Measurements from ENCODE around the gene MYL1. TPM values are rescaled to one million over a fixed set of nuclear protein-coding genes. Genes with fewer than 3 reads are reported as not detected.

The MYL1 gene
- polyA plus RNA-seq, 1 donor (not counting 4 experiments of a cell fraction or from before 2014, with no cell fraction given) = not detected

DNA sequence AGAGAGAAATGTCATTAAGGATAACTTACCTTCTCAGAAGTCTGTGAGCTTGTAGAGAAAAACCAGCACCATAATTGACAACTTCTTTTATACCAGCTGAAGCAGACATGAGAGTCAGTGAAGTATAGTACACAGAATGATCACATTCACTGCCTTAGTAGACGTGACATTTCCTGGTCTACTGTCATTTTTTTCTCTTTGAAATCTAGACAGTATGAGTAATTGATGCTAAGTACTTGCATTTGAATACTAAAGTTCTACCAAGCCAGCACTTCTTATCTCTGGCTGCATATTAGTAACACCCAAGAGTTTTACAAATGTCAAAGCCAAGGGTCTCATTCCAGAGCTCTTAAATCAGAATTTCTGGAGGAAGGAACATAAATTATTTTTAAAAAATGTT lies 64.4 kb downstream of the MYL1 start:
- H3K9ac ChIP-seq (ENCODE audit: control insufficient read depth, extremely low read depth, insufficient read depth, low read length) = no peak overlapping the region
- TF ChIP-seq CTCF (optimal IDR thresholded peaks at IDR 0.05 in 1 of 3, IDR thresholded peaks at IDR 0.05 in 1 of 3, conservative IDR thresholded peaks at IDR 0.05 in 1 of 3; ENCODE audit: extremely low read depth in 1 of 3, insufficient read depth in 2 of 3, low read length in 3 of 3) (no peak), EZH2 (IDR thresholded peaks at IDR 0.05; ENCODE audit: low read length) (no peak)
- H3K79me2 ChIP-seq (ENCODE audit: control insufficient read depth, insufficient read depth, low read length) = no peaks in the 10 kb centered on the region
- H2AFZ ChIP-seq (ENCODE audit: control insufficient read depth, low read length) = no peak overlapping the region
- H4K20me1 ChIP-seq (ENCODE audit: control insufficient read depth, extremely low read depth, insufficient read depth, low read length) = no peaks in the 10 kb centered on the region
- DNase-seq (ENCODE audit: low read depth, low spot score) (no peak), FAIRE-seq (no peak)
- H3K27me3 ChIP-seq (ENCODE audit: control insufficient read depth, extremely low read depth, insufficient read depth, low read length) = no peaks in the 10 kb centered on the region
- no peak overlapping the region for H3K4me3 ChIP-seq (ENCODE audit: control insufficient read depth in 2 of 3, extremely low read depth in 1 of 3, insufficient read depth in 2 of 3, low read depth in 1 of 3, low read length in 3 of 3)
- H3K9me1 ChIP-seq (ENCODE audit: control insufficient read depth, extremely low read depth, insufficient read depth, low read length) = no peaks in the 10 kb centered on the region
- dilution Hi-C loops (cut with MboI; ENCODE audit: extremely low pct_ligation_motif_present, low sequenced_read_pairs) = no loop called here
- no peak overlapping the region for H3K27ac ChIP-seq (ENCODE audit: control insufficient read depth, insufficient read depth, low read length)
- H3K4me2 ChIP-seq (ENCODE audit: control insufficient read depth, extremely low read depth, insufficient read depth, low read depth, low read length) = no peak overlapping the region
- no peaks in the 10 kb centered on the region for H3K36me3 ChIP-seq (ENCODE audit: control insufficient read depth in 2 of 2, extremely low read depth in 1 of 2, insufficient read depth in 2 of 2, low read length in 2 of 2)
- no peaks in the 10 kb centered on the region for H3K4me1 ChIP-seq (ENCODE audit: control insufficient read depth, extremely low read depth, insufficient read depth, low read length)
- no peaks in the 10 kb centered on the region for H3K9me3 ChIP-seq (ENCODE audit: control insufficient read depth, low read depth, low read length)

Small RNA genes within 50 kb of the gene (small RNA-seq; reads per million reads assigned to genes)
- gene RF00019 (ENCODE audit: insufficient read length in 3 of 3, low read depth in 3 of 3, low replicate concordance in 1 of 3) = 0 reads per million in 3 experiments

Other genes with a start within 250 kb of the MYL1 start
- gene KANSL1L, start 143.8 kb downstream of the MYL1 start, polyA plus RNA-seq = 2.1 to 4.7 TPM (median 3.2 TPM) in 3 replicates
- 0.03 to 0.17 TPM (median 0.10 TPM) in 3 replicates for gene ACADL, start 89.7 kb downstream of the MYL1 start, polyA plus RNA-seq
- 70.1 to 91.5 TPM (median 86.4 TPM) in 3 replicates for gene LANCL1, start 161.6 kb upstream of the MYL1 start, polyA plus RNA-seq
- gene CPS1, start 241.4 kb upstream of the MYL1 start, polyA plus RNA-seq = 21.7 to 33.0 TPM (median 25.6 TPM) in 3 replicates

All from keratinocyte (primary cell).